ENCODE data around the gene HCRTR1. TPM values are rescaled to one million over a fixed set of nuclear protein-coding genes. Genes with fewer than 3 reads are reported as not detected.

Gene HCRTR1
- total and polyA plus RNA-seq, 2 of the 8 experiments (the other 6 are each of a cell fraction or from before 2014, with no cell fraction given) = 0.35 to 0.39 TPM

DNA sequence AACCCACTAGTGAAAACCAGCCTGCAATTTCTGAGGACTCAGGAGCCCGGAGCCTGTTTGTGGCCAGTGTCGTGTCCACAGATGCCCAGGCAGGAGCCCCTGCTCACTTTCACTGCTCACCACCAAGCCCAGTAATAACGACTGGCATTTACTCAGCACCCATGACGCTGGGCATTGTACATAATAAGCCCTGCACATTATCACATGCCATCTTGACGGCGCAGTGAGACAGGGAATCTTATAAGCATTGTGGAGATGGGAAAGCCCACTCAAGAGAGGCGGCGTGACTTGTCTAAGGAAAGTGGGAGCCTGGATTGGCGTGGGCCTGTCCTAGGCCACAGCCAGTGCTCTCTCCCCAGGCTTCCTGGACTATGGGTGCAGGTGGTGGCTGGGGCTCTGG, 55.9 kb downstream of the HCRTR1 start:
- no peak overlapping the region for H3K14ac ChIP-seq (ENCODE audit: insufficient read length)
- H3K79me2 ChIP-seq (ENCODE audit: control insufficient read depth in 1 of 2, insufficient read depth in 2 of 2, low read length in 2 of 2) = no peaks in the 10 kb centered on the region
- H3K9me3 ChIP-seq (ENCODE audit: insufficient read depth in 2 of 2, low read depth in 1 of 2, low read length in 1 of 2) = no peaks in the 10 kb centered on the region
- no peak overlapping the region for H4K5ac ChIP-seq (ENCODE audit: insufficient read length, low read depth, low read length)
- H2AFZ ChIP-seq (ENCODE audit: low read length) = no peak overlapping the region
- H3K23ac ChIP-seq (ENCODE audit: insufficient read length) = no peak overlapping the region
- FAIRE-seq = no peak
- no peaks in the 10 kb centered on the region for H3K36me3 ChIP-seq (ENCODE audit: control insufficient read depth in 2 of 4, insufficient read depth in 4 of 4, low read length in 3 of 4)
- H2BK15ac ChIP-seq (ENCODE audit: low read length) = no peak overlapping the region
- H4K91ac ChIP-seq (replicated peaks; ENCODE audit: insufficient read length, low read length) = no peak overlapping the region
- ChIA-PET CTCF (ENCODE audit: partially characterized antibody) (interaction anchor here (0.7 to 24.1 kb wide), 10 partner anchors 7 to 276 kb away, joined by 3 to 370 read pairs (median 4); partner anchors contain the start of gene COL16A1), POLR2A (ENCODE audit: partially characterized antibody) (interaction anchor here (0.7 kb wide), 1 partner anchor 31 kb away, joined by 3 read pairs; no protein-coding TSS in a partner anchor)
- no peak overlapping the region for H3K27ac ChIP-seq (ENCODE audit: low read depth, low read length)
- H2BK20ac ChIP-seq (ENCODE audit: low read length) = no peak overlapping the region
- H3K56ac ChIP-seq (replicated peaks; ENCODE audit: insufficient read length, low read depth, low read length) = no peak overlapping the region
- TF ChIP-seq POLR2AphosphoS5 (IDR thresholded peaks at IDR 0.05; ENCODE audit: low read depth, low read length) = no peak
- no peak for TF ChIP-seq TBP (IDR thresholded peaks at IDR 0.05; ENCODE audit: low read depth, low read length)
- no peak for TF ChIP-seq CTBP2 (IDR thresholded peaks at IDR 0.05; ENCODE audit: borderline replicate concordance, insufficient read depth, insufficient read length, low read length)
- no peak for TF ChIP-seq TCF12 (IDR thresholded peaks at IDR 0.05; ENCODE audit: low read depth, low read length)
- TF ChIP-seq ASH2L (IDR thresholded peaks at IDR 0.05; ENCODE audit: low read length) = no peak
- no peak for TF ChIP-seq USF2 (IDR thresholded peaks at IDR 0.05; ENCODE audit: low read length)
- TF ChIP-seq BACH1 (IDR thresholded peaks at IDR 0.05; ENCODE audit: low read length) = no peak
- TF ChIP-seq SRF (IDR thresholded peaks at IDR 0.05; ENCODE audit: low read depth, low read length) = no peak
- WGBS, 2 experiments (ENCODE audit: extremely low coverage in 1 of 2, insufficient coverage in 1 of 2, insufficient read length in 1 of 2, insufficient replicate concordance in 2 of 2, low coverage in 1 of 2, low lambda C conversion rate in 2 of 2, missing lambda C conversion rate in 1 of 2) = 90% methylated on average over 9 of the region's 9 CpGs; no CpG with 5 or more reads in 1 of the 2 experiments
- H3K4me1 ChIP-seq (replicated peaks in 1 of 4; ENCODE audit: control insufficient read depth in 3 of 4, insufficient read depth in 4 of 4, low read length in 3 of 4) = peaks cover 0 to 10% (median 8%) of the 10 kb centered on the region in 4 experiments; a peak in 5 of 7 replicates
- no peak overlapping the region for H2BK5ac ChIP-seq (ENCODE audit: low read depth, low read length)
- H2BK120ac ChIP-seq (replicated peaks; ENCODE audit: low read depth, low read length) = no peak overlapping the region
- no peaks in the 10 kb centered on the region for H3K27me3 ChIP-seq (replicated peaks in 1 of 4; ENCODE audit: control insufficient read depth in 3 of 4, extremely low read depth in 1 of 4, insufficient read depth in 3 of 4, low read length in 3 of 4)
- H3K4me3 ChIP-seq (ENCODE audit: extremely low read depth in 1 of 4, insufficient read depth in 2 of 4, low read depth in 3 of 4, low read length in 4 of 4) = no peak overlapping the region
- H3K4me2 ChIP-seq (ENCODE audit: insufficient read depth in 1 of 2, low read depth in 2 of 2, low read length in 2 of 2) = no peak overlapping the region
- no peaks in the 10 kb centered on the region for H4K20me1 ChIP-seq (replicated peaks in 1 of 2; ENCODE audit: control insufficient read depth in 1 of 2, insufficient read depth in 2 of 2, low read length in 2 of 2)
- H3K9ac ChIP-seq (replicated peaks in 1 of 4; ENCODE audit: extremely low read depth in 1 of 4, low read depth in 3 of 4, low read length in 3 of 4) = no peak overlapping the region; a peak in 1 of 7 replicates
- H2AK5ac ChIP-seq (ENCODE audit: low read depth, low read length) = no peak overlapping the region
- H4K8ac ChIP-seq (ENCODE audit: extremely low read depth, insufficient read depth, low read length) = peak overlapping the region; percentile 59
- H3K18ac ChIP-seq (ENCODE audit: extremely low read depth, low read length) = no peak overlapping the region
- H3K4ac ChIP-seq (replicated peaks; ENCODE audit: insufficient read length, low read depth, low read length) = no peak overlapping the region
- no peaks in the 10 kb centered on the region for H3K79me1 ChIP-seq (ENCODE audit: low read depth, low read length)
- no peak overlapping the region for H2BK12ac ChIP-seq (ENCODE audit: low read depth, low read length)
- H3K23me2 ChIP-seq (ENCODE audit: low read depth, low read length) = no peaks in the 10 kb centered on the region
- DNase-seq (ENCODE audit: low read depth in 1 of 2, low spot score in 2 of 2) = no peak
